Mucosa of descending colon (tissue), 3 donors: ENCODE data around the gene ACTL6A. TPM values are rescaled to one million over a fixed set of nuclear protein-coding genes. Genes with fewer than 3 reads are reported as not detected.

ENCODE experiments used
- ATAC-seq: fragments of 200-7000 bp; cut with Tn5 transposase; one replicate; pipeline ENCODE4 v1.9.1; 2020; ENCODE audit warnings: mild to moderate bottlenecking, moderate library complexity
- DNase-seq, 3 donors: peaks; one replicate each; pipeline ENCODE4 v3.0.0-alpha.2; 2020
- H3K36me3 ChIP-seq: fragments of 200-600 bp; one replicate; pipeline ENCODE4 v1.8.0; 2021; ENCODE audit warnings: low read depth, mild to moderate bottlenecking
- H3K4me1 ChIP-seq: fragments of 200-600 bp; one replicate; pipeline ENCODE4 v1.8.0; 2021; ENCODE audit warnings: low read depth, mild to moderate bottlenecking
- H3K4me3 ChIP-seq: fragments of 200-600 bp; one replicate; pipeline ENCODE4 v1.8.0; 2021; ENCODE audit warnings: mild to moderate bottlenecking
- H3K9me3 ChIP-seq: fragments of 200-600 bp; one replicate; pipeline ENCODE4 v1.8.0; 2021; ENCODE audit warnings: mild to moderate bottlenecking
- intact Hi-C, 2 donors: fragments of 100-400 bp; cut with DNase I in 1 of 2; cut with micrococcal nuclease in 1 of 2; formaldehyde crosslinking; loops; one replicate each; pipeline versions ENCODE4 v1.11.0 to v1.11.1; 2022; cut with DNase I, micrococcal nuclease
- total RNA-seq, 3 donors: library from RNA; stranded (reverse); fragmentation: NEBNext Ultra II Directional in 2 of 3; extraction: Animal tissue kit (Norgen Biotek cat#: 25700) in 2 of 3; gene quantifications; one replicate each; pipeline versions ENCODE4 v1.2.1 to v1.2.4, GENCODE V29; 2021 to 2023
- TF ChIP-seq, protein P1 (sequence below): fragments of 200-600 bp; IDR thresholded peaks from one replicate; pipeline ENCODE4 v1.8.0; 2022; ENCODE audit warnings: antibody characterized with exemption, mild to moderate bottlenecking
- donor health status: DM: no; HTN: no; CAD: no; lungs with moderate emphysema.
- donor health status: DM: no; HTN: no; CAD: no.
- donor health status: DM: no; HTN: yes; CAD: no.

The ACTL6A gene
- total RNA-seq, 3 donors from 2014 or later, result 38.9 to 46.3 (median 40.7) TPM

GRCh38 chr3:179604321-179605078 is 41.8 kb downstream of the ACTL6A start, which contains the start of the genes MRPL47 and NDUFB5:
Gene MRPL47, minus strand, starts transcription at chr3:179604638. Its CDS starts 14 bp downstream, at chr3:179604624.
Gene NDUFB5, plus strand, starts transcription at chr3:179604794. Its CDS starts 22 bp downstream, at chr3:179604816.
- intact Hi-C loops, result no loop called here
- Histone ChIP-seq H3K9me3 (no peaks in the 10 kb centered on the region), H3K4me1 (peaks cover 17% of the 10 kb centered on the region), H3K4me3 (peak within 1 kb of the TSS; percentile 71), H3K36me3 (no peaks in the 10 kb centered on the region)
- TF ChIP-seq, protein P1, sequence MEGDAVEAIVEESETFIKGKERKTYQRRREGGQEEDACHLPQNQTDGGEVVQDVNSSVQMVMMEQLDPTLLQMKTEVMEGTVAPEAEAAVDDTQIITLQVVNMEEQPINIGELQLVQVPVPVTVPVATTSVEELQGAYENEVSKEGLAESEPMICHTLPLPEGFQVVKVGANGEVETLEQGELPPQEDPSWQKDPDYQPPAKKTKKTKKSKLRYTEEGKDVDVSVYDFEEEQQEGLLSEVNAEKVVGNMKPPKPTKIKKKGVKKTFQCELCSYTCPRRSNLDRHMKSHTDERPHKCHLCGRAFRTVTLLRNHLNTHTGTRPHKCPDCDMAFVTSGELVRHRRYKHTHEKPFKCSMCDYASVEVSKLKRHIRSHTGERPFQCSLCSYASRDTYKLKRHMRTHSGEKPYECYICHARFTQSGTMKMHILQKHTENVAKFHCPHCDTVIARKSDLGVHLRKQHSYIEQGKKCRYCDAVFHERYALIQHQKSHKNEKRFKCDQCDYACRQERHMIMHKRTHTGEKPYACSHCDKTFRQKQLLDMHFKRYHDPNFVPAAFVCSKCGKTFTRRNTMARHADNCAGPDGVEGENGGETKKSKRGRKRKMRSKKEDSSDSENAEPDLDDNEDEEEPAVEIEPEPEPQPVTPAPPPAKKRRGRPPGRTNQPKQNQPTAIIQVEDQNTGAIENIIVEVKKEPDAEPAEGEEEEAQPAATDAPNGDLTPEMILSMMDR, result no peak
- DNase-seq (peak; percentile 92 to 97 (median 95)), ATAC-seq (peak; percentile 100)

GRCh38 chr3:179606534-179607085 is 43.9 kb downstream of the ACTL6A start:
- DNase-seq (no peak), ATAC-seq (no peak)
- Histone ChIP-seq H3K9me3 (no peaks in the 10 kb centered on the region), H3K4me3 (no peak overlapping the region), H3K4me1 (peaks cover 17% of the 10 kb centered on the region), H3K36me3 (no peaks in the 10 kb centered on the region)
- intact Hi-C loops, result no loop called here
- TF ChIP-seq, protein P1, result no peak

DNA sequence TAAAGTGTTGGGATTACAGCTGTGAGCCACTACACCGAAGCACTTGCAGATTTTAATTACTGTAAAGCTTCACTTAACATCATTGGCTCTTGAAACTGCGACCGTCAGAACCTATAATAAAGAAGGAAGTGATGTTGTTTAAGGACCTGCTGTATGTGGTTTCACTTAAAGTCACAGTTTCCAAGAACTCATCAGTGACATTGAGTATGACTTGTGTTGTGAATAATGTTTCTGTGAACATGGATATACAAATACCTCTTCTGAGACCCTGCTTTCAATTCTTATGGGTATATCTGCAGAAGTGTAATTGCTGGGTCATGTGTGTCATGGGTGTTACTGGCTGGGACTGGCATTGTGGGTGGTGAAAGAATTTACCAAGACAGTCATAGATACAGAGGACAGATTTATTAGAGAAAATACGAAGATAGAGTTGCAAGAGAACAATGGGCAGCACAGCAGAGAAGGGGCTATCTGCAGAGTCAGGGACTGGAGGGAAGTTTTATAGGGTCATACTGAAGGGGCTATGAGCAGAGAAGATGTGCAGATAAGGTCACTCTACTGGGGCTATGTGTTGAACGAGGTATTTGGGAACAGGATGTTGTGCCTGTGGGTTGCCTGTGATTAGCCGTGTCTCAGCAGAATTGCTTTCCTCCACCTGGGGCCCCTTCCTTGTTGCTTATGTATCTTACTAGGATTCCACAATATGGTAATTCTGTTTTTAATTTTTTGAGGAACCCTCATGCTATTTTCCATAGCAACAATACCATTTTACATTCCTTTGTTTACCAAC is 46.4 kb downstream of the ACTL6A start:
- DNase-seq, result no peak

GRCh38 chr3:179610066-179610465 is 47.3 kb downstream of the ACTL6A start:
- H3K9me3 ChIP-seq, result no peaks in the 10 kb centered on the region
- intact Hi-C loops, result no loop called here
- no peak for ATAC-seq
- H3K4me1 ChIP-seq, result peaks cover 17% of the 10 kb centered on the region
- TF ChIP-seq, protein P1, result no peak
- H3K36me3 ChIP-seq, result no peaks in the 10 kb centered on the region
- H3K4me3 ChIP-seq, result no peak overlapping the region
- no peak for DNase-seq

More for the DNA sequence above, 46.4 kb downstream of the ACTL6A start:
- Histone ChIP-seq H3K36me3 (no peaks in the 10 kb centered on the region), H3K9me3 (no peaks in the 10 kb centered on the region), H3K4me1 (peaks cover 17% of the 10 kb centered on the region), H3K4me3 (no peak overlapping the region)
- intact Hi-C loops, result no loop called here
- no peak for ATAC-seq
- TF ChIP-seq, protein P1, result no peak

- no peak for DNase-seq
- peaks cover 4% of the 10 kb centered on the region for H3K36me3 ChIP-seq
- intact Hi-C loops, result no loop called here
- TF ChIP-seq, protein P1, result no peak
- no peaks in the 10 kb centered on the region for H3K4me1 ChIP-seq
- H3K9me3 ChIP-seq, result no peaks in the 10 kb centered on the region
- ATAC-seq, result no peak
- no peak overlapping the region for H3K4me3 ChIP-seq
These were observed 51.1 kb downstream of the ACTL6A start for GRCh38 chr3:179613807-179614206.
